ENCODE results near the gene TM4SF20.

DNA sequence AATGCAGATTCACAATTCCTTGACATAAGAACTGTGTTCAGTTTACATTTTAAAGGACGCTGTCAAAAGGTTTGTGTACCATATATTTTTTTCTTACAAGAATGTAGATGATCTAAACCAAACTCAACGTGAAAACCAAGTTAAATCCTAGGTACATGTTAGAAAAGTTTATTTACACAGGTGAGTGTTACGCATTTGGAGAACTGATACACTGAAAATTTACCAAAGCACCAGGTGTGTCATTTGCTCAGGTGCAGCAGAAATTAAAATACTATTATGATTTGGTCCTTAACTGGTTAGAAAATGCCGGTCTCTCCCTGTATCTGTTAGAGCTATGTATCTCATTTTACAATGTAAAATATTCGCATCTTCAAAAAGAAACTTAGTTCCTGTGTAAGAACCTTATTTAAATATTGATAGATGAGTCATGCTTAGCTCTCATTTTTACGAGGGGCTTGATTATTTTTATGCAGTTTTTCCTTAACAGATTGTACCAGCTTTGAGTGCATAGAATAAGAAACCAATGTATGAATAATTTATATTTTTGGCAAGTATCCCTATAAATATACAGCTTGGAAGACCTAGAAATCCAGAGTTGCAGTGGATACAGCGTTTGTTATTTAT is 29.0 kb downstream of the TM4SF20 start:
- TF ChIP-seq POLR2AphosphoS5 (IDR thresholded peaks at IDR 0.05; ENCODE audit: low read depth, low read length) (no peak), POLR2A (IDR thresholded peaks at IDR 0.05; ENCODE audit: low read depth, low read length) (no peak), TAF1 (IDR thresholded peaks at IDR 0.05; ENCODE audit: low read depth, low read length) (no peak), SPI1 (IDR thresholded peaks at IDR 0.05; ENCODE audit: low read depth, low read length) (no peak)
